Epithelial cell of esophagus (primary cell): ENCODE measurements around the gene ENO2.

Source experiments
- DNase-seq: peaks from one replicate; pipeline ENCODE4 v3.0.0; 2010; ENCODE audit warnings: low read depth
- H3K4me3 ChIP-seq: 2 replicates; pipeline ENCODE4 v1.5.1; 2011; ENCODE audit warnings: mild to moderate bottlenecking, low read length, control low read depth
- TF ChIP-seq, protein P1 (sequence below): IDR thresholded peaks from 2 replicates; pipeline ENCODE4 v1.5.1; 2011; ENCODE audit warnings: low read depth, mild to moderate bottlenecking, low read length, control low read depth, inconsistent platforms; ENCODE audit not compliant: insufficient read depth; ENCODE audit errors: missing control alignments

ENO2 gene

DNA sequence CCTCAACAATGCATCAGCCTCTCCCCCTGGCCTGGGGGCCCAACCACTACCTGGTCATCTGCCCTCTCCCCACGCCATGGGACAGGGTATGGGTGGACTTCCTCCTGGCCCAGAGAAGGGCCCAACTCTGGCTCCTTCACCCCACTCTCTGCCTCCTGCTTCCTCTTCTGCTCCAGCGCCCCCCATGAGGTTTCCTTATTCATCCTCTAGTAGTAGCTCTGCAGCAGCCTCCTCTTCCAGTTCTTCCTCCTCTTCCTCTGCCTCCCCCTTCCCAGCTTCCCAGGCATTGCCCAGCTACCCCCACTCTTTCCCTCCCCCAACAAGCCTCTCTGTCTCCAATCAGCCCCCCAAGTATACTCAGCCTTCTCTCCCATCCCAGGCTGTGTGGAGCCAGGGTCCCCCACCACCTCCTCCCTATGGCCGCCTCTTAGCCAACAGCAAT is 21.8 kb downstream of the ENO2 start:
- DNase-seq, result no peak
- H3K4me3 ChIP-seq, result no peak overlapping the region
- TF ChIP-seq, protein P1, sequence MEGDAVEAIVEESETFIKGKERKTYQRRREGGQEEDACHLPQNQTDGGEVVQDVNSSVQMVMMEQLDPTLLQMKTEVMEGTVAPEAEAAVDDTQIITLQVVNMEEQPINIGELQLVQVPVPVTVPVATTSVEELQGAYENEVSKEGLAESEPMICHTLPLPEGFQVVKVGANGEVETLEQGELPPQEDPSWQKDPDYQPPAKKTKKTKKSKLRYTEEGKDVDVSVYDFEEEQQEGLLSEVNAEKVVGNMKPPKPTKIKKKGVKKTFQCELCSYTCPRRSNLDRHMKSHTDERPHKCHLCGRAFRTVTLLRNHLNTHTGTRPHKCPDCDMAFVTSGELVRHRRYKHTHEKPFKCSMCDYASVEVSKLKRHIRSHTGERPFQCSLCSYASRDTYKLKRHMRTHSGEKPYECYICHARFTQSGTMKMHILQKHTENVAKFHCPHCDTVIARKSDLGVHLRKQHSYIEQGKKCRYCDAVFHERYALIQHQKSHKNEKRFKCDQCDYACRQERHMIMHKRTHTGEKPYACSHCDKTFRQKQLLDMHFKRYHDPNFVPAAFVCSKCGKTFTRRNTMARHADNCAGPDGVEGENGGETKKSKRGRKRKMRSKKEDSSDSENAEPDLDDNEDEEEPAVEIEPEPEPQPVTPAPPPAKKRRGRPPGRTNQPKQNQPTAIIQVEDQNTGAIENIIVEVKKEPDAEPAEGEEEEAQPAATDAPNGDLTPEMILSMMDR, result no peak

DNA sequence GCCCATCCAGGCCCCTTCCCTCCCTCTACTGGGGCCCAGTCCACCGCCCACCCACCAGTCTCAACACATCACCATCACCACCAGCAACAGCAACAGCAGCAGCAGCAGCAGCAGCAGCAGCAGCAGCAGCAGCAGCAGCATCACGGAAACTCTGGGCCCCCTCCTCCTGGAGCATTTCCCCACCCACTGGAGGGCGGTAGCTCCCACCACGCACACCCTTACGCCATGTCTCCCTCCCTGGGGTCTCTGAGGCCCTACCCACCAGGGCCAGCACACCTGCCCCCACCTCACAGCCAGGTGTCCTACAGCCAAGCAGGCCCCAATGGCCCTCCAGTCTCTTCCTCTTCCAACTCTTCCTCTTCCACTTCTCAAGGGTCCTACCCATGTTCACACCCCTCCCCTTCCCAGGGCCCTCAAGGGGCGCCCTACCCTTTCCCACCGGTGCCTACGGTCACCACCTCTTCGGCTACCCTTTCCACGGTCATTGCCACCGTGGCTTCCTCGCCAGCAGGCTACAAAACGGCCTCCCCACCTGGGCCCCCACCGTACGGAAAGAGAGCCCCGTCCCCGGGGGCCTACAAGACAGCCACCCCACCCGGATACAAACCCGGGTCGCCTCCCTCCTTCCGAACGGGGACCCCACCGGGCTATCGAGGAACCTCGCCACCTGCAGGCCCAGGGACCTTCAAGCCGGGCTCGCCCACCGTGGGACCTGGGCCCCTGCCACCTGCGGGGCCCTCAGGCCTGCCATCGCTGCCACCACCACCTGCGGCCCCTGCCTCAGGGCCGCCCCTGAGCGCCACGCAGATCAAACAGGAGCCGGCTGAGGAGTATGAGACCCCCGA is 22.5 kb downstream of the ENO2 start:
- peak overlapping the region; percentile 58 for H3K4me3 ChIP-seq
- TF ChIP-seq, protein P1, result no peak
- DNase-seq, result no peak

DNA sequence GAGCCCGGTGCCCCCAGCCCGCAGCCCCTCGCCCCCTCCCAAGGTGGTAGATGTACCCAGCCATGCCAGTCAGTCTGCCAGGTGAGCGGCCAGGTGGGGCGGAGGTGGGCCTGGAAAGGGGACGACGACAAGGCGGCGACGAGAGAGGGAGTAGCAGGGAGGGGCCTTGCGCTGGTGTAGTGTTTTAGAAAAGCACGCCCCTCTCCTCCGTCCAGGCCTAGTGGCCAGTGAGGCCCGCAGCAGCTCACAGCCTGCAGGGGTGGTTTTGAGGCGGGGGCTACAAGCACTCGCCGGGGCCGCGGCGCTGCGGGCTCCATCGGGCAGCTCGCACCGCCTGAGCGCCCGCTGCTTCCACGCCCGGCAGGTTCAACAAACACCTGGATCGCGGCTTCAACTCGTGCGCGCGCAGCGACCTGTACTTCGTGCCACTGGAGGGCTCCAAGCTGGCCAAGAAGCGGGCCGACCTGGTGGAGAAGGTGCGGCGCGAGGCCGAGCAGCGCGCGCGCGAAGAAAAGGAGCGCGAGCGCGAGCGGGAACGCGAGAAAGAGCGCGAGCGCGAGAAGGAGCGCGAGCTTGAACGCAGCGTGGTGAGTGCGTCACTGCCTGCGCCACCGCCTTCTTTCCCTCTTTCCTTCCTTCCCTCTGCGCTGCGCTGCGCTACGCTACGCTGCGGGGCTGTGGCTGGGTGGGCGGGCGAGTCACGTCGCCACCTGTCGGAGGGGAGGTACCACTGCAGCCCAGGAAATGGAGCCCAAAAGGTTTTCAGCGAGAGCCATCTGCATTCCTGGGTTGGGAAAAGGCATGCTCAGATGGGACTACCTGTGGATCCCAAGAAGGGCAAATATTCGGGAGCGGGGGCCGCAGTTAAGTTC is 23.3 kb downstream of the ENO2 start:
- DNase-seq, result peak; percentile 96
- H3K4me3 ChIP-seq, result peak overlapping the region; percentile 58
- TF ChIP-seq, protein P1, result peak; percentile 90

DNA sequence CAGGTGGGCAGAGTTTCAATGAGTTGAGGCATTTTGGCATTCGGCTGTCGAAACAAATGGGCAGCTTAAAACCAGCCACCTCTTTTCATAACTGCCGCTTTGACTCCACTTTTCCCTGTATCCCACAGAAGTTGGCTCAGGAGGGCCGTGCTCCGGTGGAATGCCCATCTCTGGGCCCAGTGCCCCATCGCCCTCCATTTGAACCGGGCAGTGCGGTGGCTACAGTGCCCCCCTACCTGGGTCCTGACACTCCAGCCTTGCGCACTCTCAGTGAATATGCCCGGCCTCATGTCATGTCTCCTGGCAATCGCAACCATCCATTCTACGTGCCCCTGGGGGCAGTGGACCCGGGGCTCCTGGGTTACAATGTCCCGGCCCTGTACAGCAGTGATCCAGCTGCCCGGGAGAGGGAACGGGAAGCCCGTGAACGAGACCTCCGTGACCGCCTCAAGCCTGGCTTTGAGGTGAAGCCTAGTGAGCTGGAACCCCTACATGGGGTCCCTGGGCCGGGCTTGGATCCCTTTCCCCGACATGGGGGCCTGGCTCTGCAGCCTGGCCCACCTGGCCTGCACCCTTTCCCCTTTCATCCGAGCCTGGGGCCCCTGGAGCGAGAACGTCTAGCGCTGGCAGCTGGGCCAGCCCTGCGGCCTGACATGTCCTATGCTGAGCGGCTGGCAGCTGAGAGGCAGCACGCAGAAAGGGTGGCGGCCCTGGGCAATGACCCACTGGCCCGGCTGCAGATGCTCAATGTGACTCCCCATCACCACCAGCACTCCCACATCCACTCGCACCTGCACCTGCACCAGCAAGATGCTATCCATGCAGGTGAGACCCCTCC is 24.2 kb downstream of the ENO2 start:
- TF ChIP-seq, protein P1, result no peak
- no peak for DNase-seq
- peak overlapping the region; percentile 58 for H3K4me3 ChIP-seq

DNA sequence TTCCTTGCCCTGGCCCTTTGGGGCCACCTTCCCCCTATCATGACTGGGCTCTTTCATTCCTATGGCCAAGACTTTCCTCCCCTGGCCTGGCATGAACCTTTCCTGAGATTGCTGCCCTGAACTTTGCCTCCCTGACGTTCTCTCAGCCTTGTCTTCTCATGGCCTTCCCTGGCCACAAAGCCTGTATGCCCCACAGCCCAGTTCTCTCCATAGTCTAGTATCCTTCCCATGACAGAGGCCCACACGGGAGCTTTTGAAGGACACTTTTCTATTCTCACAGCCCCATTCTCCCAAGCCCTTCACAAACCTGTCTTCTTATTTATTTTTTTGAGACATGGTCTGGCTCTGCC is 24.8 kb downstream of the ENO2 start:
- no peak for DNase-seq
- no peak overlapping the region for H3K4me3 ChIP-seq
- TF ChIP-seq, protein P1, result no peak

DNA sequence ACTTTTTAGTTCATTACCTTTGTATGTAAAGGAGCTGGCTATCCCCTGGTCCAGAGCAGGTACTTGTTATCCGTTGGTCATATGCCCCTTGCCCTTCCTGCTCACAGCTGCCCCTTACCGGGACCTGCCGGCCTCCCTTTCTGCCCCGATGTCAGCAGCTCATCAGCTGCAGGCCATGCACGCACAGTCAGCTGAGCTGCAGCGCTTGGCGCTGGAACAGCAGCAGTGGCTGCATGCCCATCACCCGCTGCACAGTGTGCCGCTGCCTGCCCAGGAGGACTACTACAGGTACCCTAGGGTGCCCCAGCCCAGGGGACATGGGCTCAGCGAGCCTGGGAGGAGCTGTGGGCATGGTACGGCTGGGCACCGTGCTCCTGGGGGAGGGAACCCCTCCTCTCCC is 26.9 kb downstream of the ENO2 start:
- TF ChIP-seq, protein P1, result no peak
- DNase-seq, result no peak
- H3K4me3 ChIP-seq, result no peak overlapping the region
